Activated naive CD4-positive, alpha-beta T cell treated with anti-CD3 and anti-CD28 coated beads, Interleukin-2, amount 50 U/mL, for 72 hours (primary cell): Measurements from ENCODE around the gene CRBN. TPM values are rescaled to one million over a fixed set of nuclear protein-coding genes. Genes with fewer than 3 reads are reported as not detected.
A peak's percentile ranks its signal among the peaks of the same experiment; 100 is the strongest.

Experiments
- ATAC-seq, 2 donors: fragments of 150-1000 bp; cut with Tn5 transposase; 2 replicates each; pipeline ENCODE4 v1.10.0; 2021; ENCODE audit warnings: mild to moderate bottlenecking in 2 of 2, moderate library complexity in 2 of 2
- DNase-seq, 2 donors: peaks; one replicate each; pipeline ENCODE4 v3.0.0; 2021 to 2022; ENCODE audit warnings: low spot score in 2 of 2
- H3K27ac Mint-ChIP-seq, 2 donors: one replicate each; pipeline ENCODE4 v1.8.0; 2022; ENCODE audit warnings: mild to moderate bottlenecking in 2 of 2, mixed read lengths in 2 of 2
- H3K36me3 Mint-ChIP-seq, 2 donors: one replicate each; pipeline ENCODE4 v1.8.0; 2022; ENCODE audit warnings: mixed read lengths in 2 of 2
- H3K9me3 Mint-ChIP-seq, 2 donors: one replicate each; pipeline ENCODE4 v1.8.0; 2022; ENCODE audit warnings: mixed read lengths in 2 of 2
- total RNA-seq, 2 donors: library from RNA; stranded (reverse); gene quantifications; one replicate each; pipeline ENCODE4 v1.2.3, GENCODE V29; 2022

The CRBN gene
- total RNA-seq, result 10 to 100 TPM; 43.3 to 51.2 TPM

GRCh38 chr3:3179407-3180094 lies at the start of gene CRBN:
Gene CRBN (minus strand): TSS chr3:3179691. CDS start chr3:3179687, 4 bp downstream.
- Mint-ChIP-seq H3K27ac (peak within 1 kb of the TSS; percentile 87 to 92), H3K36me3 (peaks cover 12 to 19% of the 10 kb centered on the region in 2 donors), H3K9me3 (no peaks in the 10 kb centered on the region)
- DNase-seq (peak; percentile 91 to 92), ATAC-seq (peak; percentile 94 to 97)

GRCh38 chr3:3227640-3228039 lies 48.1 kb upstream of the CRBN start:
- Mint-ChIP-seq H3K27ac (no peak overlapping the region), H3K36me3 (peaks cover 0 to 11% of the 10 kb centered on the region in 2 donors), H3K9me3 (peaks cover 3 to 7% of the 10 kb centered on the region in 2 donors)
- no peak for DNase-seq
- ATAC-seq, result no peak

- H3K27ac Mint-ChIP-seq, result no peak overlapping the region
- H3K9me3 Mint-ChIP-seq, result no peaks in the 10 kb centered on the region
- ATAC-seq (no peak), DNase-seq (no peak)
- H3K36me3 Mint-ChIP-seq, result no peaks in the 10 kb centered on the region
Measured at GRCh38 chr3:3221528-3221927, 42.0 kb upstream of the CRBN start.

- no peak overlapping the region for H3K27ac Mint-ChIP-seq
- DNase-seq, result no peak
- no peaks in the 10 kb centered on the region for H3K36me3 Mint-ChIP-seq
- no peak for ATAC-seq
- H3K9me3 Mint-ChIP-seq, result no peaks in the 10 kb centered on the region
Measured at GRCh38 chr3:3216401-3216800, 36.9 kb upstream of the CRBN start.

GRCh38 chr3:3212781-3213440 lies 33.4 kb upstream of the CRBN start:
- no peaks in the 10 kb centered on the region for H3K9me3 Mint-ChIP-seq
- DNase-seq (no peak), ATAC-seq (no peak)
- H3K36me3 Mint-ChIP-seq, result no peaks in the 10 kb centered on the region
- no peak overlapping the region for H3K27ac Mint-ChIP-seq

GRCh38 chr3:3209714-3210113 lies 30.2 kb upstream of the CRBN start:
- Mint-ChIP-seq H3K36me3 (no peaks in the 10 kb centered on the region), H3K9me3 (no peaks in the 10 kb centered on the region), H3K27ac (no peak overlapping the region)
- ATAC-seq, result no peak
- DNase-seq, result no peak

- ATAC-seq (no peak), DNase-seq (no peak)
- no peaks in the 10 kb centered on the region for H3K9me3 Mint-ChIP-seq
- H3K36me3 Mint-ChIP-seq, result no peaks in the 10 kb centered on the region
- H3K27ac Mint-ChIP-seq, result no peak overlapping the region
Measured at GRCh38 chr3:3209057-3209456, 29.6 kb upstream of the CRBN start.

- Mint-ChIP-seq H3K27ac (peak overlapping the region in 1 of 2 donors; percentile 58), H3K9me3 (no peaks in the 10 kb centered on the region), H3K36me3 (no peaks in the 10 kb centered on the region)
- DNase-seq (no peak), ATAC-seq (peak; percentile 70 to 78)
Measured at GRCh38 chr3:3201611-3202010, 22.1 kb upstream of the CRBN start.

GRCh38 chr3:3200632-3201212 lies 21.2 kb upstream of the CRBN start:
- Mint-ChIP-seq H3K27ac (no peak overlapping the region), H3K9me3 (no peaks in the 10 kb centered on the region), H3K36me3 (no peaks in the 10 kb centered on the region)
- peak in 1 of 2 donors; percentile 30 for DNase-seq
- ATAC-seq, result no peak

GRCh38 chr3:3199306-3199705 lies 19.8 kb upstream of the CRBN start:
- Mint-ChIP-seq H3K27ac (no peak overlapping the region), H3K36me3 (no peaks in the 10 kb centered on the region), H3K9me3 (no peaks in the 10 kb centered on the region)
- ATAC-seq (no peak), DNase-seq (no peak)

- no peaks in the 10 kb centered on the region for H3K36me3 Mint-ChIP-seq
- H3K9me3 Mint-ChIP-seq, result no peaks in the 10 kb centered on the region
- no peak for DNase-seq
- H3K27ac Mint-ChIP-seq, result no peak overlapping the region
- ATAC-seq, result no peak
Measured at GRCh38 chr3:3196148-3196861, 16.8 kb upstream of the CRBN start.

GRCh38 chr3:3194861-3195260 lies 15.4 kb upstream of the CRBN start:
- H3K9me3 Mint-ChIP-seq, result no peaks in the 10 kb centered on the region
- ATAC-seq (no peak), DNase-seq (no peak)
- H3K27ac Mint-ChIP-seq, result no peak overlapping the region
- H3K36me3 Mint-ChIP-seq, result no peaks in the 10 kb centered on the region

GRCh38 chr3:3192286-3192675 lies 12.8 kb upstream of the CRBN start:
- Mint-ChIP-seq H3K36me3 (no peaks in the 10 kb centered on the region), H3K9me3 (no peaks in the 10 kb centered on the region), H3K27ac (peak overlapping the region; percentile 58 to 73)
- DNase-seq (no peak), ATAC-seq (peak; percentile 31 to 48)

GRCh38 chr3:3191675-3192285 lies 12.3 kb upstream of the CRBN start:
- peak; percentile 28 to 73 for ATAC-seq
- H3K36me3 Mint-ChIP-seq, result no peaks in the 10 kb centered on the region
- H3K9me3 Mint-ChIP-seq, result peaks cover 0 to under 1% of the 10 kb centered on the region in 2 donors
- no peak for DNase-seq
- H3K27ac Mint-ChIP-seq, result peak overlapping the region; percentile 58 to 73

GRCh38 chr3:3189961-3190360 lies 10.5 kb upstream of the CRBN start:
- peaks cover 0 to 6% of the 10 kb centered on the region in 2 donors for H3K36me3 Mint-ChIP-seq
- H3K9me3 Mint-ChIP-seq, result peaks cover 7 to 11% of the 10 kb centered on the region in 2 donors

GRCh38 chr3:3189102-3189727 lies 9.7 kb upstream of the CRBN start:
- peaks cover 0 to 6% of the 10 kb centered on the region in 2 donors for H3K36me3 Mint-ChIP-seq
- DNase-seq (no peak), ATAC-seq (no peak)
- H3K27ac Mint-ChIP-seq, result no peak overlapping the region
- H3K9me3 Mint-ChIP-seq, result peaks cover 7 to 11% of the 10 kb centered on the region in 2 donors

More at GRCh38 chr3:3189961-3190360, 10.5 kb upstream of the CRBN start:
- no peak for ATAC-seq
- DNase-seq, result no peak
- H3K27ac Mint-ChIP-seq, result no peak overlapping the region
